Anterior cingulate cortex (tissue), 58 donors: ENCODE measurements around the gene ASPHD1.
"Not testable (repeated sequence)": the region's sequence is repeated elsewhere in the genome, so short reads cannot be mapped to it uniquely, and the experiment has no call there.

Source experiments
- DNase-seq, 58 donors: peaks; one replicate each; lab custom pipeline; 2025; lab: John Stamatoyannopoulos, UW

The ASPHD1 gene, protein sequence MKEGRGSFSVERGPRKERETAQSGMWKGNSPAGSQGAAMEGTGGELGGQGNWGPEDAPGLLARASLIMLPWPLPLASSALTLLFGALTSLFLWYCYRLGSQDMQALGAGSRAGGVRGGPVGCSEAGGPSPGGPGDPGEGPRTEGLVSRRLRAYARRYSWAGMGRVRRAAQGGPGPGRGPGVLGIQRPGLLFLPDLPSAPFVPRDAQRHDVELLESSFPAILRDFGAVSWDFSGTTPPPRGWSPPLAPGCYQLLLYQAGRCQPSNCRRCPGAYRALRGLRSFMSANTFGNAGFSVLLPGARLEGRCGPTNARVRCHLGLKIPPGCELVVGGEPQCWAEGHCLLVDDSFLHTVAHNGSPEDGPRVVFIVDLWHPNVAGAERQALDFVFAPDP

DNA sequence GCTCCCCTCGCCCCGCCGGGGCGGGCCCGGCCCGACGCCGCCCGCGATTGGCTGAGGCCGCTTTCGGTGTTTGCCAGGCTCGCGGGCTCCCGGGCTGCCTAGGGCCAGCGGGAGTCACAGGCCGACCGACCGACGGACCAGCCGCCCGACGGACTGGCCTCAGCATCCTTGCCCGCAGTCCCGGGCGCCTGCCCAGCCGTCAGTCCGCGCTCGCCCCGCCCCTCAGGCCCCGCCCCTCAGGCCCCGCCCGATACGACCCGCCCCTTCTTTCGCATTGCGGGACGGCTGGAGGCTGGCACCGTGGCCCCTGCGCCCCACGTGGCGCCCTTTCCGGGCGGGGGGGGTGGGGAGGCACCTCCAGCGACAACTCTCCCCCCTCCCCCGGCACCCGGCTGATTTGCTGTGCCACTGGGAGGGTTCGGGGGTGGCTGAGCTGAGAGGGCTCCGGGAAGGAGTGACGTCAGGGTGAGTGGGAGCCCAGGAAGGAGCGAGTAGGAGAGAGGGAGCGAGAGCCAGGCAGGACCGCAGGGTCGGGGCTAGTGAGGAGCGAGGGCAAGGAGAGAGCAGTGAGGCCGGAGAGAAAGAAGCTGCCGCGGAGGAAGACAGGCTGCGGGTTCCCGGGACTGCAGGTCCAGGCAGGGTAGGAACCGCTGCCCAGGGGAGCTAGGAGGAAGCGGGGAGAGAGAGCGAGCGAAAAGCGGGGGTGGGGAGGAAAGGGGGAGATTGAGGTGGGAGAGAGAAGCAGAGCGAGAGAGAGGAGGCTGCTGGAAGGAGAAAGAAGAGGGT, at the start of gene ASPHD1:
ASPHD1 (plus strand) TSS at position 387 of the 786 bp plus-strand sequence. CDS start 484 bp downstream, outside the sequence.
- DNase-seq, result peak in 57 of 58 donors; percentile 54 to 97 (median 86)

DNA sequence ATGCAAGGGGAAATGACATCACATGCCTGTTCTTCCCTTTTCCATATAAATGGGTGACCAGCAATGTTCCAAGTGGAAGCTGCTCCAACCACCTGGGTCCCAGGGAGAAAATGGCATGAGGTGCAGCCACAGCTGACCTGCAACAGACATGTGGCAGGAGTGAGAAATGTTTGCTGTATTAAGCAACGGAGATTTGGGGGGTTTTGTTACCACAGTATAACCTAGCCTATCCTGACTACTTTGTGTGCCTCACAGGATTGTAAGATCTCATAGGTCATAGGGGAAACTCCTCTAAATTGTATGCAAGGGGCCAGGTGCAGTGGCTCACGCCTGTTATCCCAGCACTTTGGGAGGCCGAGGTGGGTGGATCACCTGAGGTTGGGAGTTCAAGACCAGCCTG, 49.3 kb upstream of the ASPHD1 start:
- no peak for DNase-seq

DNA sequence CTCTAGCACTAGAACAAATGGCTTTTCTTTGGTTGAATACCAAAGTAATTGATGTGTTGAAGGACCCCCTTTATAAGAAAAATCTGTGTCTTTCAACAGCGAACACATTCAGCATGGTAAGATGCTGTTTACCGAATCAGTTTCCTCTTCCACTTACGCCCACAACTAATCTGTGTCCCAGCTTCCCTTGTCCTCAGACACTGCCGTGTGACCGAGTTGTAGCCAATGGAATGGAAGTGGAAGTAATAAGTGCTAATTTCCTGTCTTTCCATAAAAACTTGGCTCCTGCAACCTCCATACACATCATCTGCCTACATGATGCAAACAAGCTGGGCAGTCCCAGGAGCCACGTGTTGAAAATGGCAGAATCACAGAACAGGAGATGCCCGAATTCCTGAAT, 47.6 kb upstream of the ASPHD1 start:
- peak in 4 of 58 donors; percentile 4 to 34 (median 12) for DNase-seq

DNA sequence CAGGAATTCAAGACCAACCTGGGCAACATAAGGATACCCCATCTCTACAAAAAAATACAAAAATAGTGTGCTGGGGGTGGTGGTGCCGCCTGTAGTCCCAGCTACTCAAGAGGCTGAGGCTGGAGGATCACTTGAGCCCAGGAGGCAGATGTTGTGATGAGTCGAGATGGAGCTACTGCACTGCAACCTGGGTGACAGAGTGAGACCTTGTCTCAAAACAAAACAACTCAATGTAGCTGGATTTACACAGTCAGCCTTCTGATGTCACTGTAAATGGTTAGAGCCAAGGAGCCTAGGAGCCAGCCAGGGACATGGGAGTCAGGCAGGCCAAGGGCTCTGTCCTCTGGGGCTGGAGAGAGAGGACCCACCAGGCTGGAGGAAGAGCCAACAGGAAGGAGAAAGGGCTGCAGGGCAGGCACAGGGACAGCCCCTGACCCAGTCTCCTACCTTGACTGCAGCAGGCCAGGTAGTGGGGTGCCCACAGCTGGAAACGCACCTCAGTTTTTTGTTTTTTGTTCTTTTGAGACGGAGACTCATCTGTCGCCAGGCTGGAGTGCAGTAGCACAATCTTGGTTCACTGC, 45.7 kb upstream of the ASPHD1 start:
- DNase-seq, result no peak

DNA sequence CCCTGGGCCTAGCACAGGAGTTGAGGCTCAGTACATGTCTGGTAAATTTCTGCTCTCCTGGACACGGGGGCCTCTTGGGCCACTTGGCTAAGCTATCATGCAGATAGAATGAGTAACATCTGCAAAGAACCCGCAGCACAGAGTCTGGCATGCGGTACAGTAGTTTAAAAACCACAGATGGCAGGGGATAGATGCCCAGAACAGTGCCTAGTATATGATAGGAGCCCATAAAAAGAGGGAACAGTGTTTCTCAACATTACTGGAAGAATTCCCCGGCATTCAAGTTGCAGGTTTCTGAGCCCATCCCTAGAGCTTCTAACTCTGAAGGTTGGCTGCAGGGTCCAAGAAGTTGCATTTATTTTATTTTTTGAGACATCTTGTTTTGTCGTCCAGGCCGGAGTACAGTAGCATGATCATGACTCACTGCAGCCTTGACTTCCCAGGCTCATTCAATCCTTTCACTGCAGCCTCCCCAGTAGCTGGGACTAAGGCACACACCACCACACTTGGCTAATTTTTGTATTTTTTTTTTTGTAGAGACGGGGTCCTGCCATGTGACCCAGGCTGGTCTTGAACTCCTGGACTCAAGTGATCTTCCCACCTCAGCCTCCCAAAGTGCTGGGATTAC, 43.0 kb upstream of the ASPHD1 start:
- peak in 5 of 58 donors; percentile 16 to 30 (median 17) for DNase-seq

DNA sequence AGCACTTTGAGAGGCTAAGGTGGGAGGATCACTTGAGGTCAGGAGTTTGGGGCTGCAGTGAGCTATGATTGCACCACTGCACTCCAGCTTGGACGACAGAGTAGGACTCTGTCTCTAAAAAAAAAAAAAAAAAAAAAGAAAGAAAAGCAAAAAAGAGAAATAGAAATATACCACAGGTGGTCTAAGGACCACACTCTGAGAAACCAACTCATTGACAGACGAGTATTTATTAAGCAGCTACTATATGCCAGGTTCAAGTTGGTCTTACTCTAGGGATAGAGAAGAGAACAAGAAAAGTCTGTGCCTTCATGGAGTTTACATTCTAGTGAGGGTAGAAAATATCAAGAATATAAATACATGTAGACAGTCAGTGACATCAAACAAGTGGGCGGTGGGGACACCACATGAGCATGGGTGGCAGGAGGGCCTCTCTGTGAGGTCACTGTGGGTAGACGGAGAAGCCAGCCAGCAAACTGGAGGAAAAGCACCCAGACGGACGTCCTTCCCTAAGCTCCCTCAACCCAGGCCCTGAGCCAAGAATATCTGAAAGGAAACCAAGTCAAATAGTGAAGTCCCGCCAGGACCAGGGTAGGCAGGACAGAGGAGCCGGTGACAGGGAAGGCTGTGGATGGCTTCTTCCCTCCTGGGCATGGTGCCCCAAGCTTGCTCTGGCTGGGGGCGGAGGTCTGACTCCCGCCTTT, 42.0 kb upstream of the ASPHD1 start:
- no peak for DNase-seq

DNA sequence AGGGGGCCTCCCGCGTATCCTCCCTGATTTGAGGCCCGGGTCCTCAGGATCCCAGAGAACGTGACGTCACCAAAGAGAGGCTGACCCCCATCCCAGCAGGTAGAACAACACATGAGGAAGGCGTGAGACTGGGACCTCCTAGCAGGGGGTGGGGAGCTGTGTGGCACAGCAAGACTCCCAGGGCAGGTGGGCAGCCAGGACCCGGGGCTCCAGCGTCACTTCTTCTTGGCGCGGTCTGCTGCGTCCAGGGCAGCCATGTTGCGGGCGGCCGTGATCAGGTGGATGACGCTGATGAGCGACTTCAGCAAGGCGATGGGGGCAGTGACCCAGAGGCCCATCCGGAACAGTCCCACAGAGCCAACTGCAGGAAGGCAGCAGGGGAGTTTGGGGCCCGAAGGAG, 41.3 kb upstream of the ASPHD1 start:
- DNase-seq, result no peak

DNA sequence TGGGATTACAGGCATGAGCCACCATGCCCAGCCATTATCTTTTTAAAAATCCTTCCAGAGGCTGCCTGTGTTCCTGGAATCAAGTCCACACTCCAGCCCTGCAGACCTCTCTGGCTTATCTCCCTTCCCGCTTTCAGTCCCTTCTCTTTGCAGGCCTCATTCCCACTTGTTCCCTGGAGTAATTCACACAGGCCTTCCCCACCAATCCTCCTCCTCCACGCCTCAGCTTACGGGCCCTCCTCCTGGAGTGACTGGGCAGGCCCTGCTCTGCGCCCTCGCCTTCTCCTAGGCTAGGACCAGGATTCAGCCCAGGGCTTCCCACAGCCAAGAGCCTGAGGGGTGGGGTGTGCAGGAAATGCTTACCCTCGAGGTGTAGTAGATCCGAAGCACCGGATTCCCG, 40.1 kb upstream of the ASPHD1 start:
- DNase-seq, result no peak

DNA sequence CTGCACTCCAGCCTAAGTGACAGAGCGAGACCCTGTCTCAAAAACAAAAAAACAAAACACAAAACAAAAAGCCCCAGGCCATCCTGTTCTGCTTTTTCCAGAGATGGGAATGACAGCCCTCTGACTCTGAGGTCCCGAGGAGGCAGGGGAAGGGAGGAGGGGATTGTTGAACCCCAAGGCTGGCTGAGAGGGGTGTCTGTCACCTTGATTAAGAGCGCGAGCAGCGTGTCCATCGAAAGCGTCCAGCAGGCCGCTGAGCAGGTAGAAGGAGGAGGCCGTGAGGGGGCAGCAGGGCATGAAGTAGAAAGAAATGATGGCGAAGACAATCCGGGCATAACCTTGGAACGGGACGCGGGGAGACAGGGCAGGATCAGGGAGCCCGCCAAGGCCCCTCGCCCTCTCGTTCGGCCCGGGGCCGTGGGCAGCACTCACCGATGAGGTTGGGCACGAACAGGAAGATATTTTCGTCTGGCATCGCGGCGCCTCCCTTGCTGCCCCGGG, 37.9 kb upstream of the ASPHD1 start:
- DNase-seq, result peak in 16 of 58 donors; percentile 10 to 57 (median 36)

DNA sequence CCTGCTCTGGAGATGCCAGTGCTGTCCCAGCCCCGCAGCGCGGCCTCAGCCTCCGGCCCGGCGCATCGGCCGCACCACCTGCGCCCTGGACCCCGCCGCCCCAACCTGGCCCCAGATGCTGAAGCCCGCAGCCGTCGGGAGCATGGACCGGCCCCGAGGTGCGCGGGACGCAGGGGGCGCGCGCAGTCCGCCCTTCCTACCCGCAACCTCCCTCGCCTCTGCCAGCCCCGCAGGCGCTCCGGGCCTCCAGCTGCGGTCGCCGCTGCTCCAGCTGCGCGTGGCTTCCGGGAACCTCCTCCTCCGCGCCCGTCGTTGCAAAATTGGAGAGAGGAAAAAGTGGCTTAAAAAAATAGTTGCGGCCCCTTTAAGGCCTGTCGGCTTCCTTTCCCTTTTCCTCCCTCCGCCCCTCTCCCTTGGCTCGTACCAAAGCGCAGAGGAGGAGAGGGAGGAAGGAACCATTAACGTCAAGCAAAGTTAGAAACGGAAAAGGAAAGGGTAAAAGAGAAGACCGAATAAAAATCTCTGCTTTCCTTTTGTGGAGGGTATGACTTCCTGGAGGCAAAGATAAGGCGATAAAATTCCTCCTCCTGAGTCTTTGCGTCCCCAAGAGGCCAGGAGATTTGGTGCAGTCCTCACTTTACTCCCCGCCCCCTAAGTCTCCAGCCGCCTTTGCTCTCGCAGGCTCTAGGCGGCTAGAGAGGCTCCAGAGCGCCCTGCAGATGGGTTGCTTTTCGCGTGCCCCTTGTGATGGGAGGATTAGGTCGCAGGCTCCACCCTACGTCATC, 37.2 kb upstream of the ASPHD1 start, which contains the start of gene CDIPT:
CDIPT (minus strand) TSS at position 343 of the 785 bp plus-strand sequence. CDS start 369 bp downstream, outside the sequence.
- peak; percentile 35 to 97 (median 91) for DNase-seq

DNA sequence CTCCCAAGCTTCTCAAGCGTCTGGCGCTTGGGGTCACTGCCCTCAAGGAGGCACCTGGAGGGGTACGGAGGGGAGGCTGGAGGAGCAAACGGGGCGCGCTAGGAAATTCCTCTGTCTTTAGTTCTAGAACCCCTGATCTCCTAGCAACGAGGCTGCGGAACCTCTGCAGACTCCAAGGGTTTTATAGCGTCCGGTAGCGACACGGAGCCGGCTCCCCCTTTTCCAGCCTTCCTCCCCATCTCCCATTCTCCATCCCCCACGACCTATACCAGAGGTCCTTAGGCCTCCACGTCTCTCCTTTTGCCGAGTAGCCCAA, 36.7 kb upstream of the ASPHD1 start:
- DNase-seq, result no peak

DNA sequence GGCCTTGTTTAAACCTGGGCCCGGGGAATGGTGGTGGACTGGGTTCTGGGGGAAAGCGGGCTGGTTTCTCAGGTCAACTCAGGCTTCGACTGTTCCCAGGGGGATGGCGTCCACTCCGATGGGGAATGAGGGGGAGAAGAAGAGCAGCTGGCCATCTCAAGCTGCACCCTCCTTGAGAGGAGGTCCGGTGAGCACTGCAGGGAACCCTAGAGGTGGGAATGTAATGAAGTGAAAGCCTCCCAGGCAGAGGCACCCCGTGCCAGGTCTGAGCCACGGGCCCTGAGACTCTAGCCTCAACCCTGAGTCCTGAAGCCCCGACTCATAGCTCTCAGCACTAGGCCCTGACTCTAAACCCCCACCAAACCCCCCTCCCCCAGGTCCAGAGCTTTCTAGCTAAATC, 36.1 kb upstream of the ASPHD1 start:
- DNase-seq, result no peak

DNA sequence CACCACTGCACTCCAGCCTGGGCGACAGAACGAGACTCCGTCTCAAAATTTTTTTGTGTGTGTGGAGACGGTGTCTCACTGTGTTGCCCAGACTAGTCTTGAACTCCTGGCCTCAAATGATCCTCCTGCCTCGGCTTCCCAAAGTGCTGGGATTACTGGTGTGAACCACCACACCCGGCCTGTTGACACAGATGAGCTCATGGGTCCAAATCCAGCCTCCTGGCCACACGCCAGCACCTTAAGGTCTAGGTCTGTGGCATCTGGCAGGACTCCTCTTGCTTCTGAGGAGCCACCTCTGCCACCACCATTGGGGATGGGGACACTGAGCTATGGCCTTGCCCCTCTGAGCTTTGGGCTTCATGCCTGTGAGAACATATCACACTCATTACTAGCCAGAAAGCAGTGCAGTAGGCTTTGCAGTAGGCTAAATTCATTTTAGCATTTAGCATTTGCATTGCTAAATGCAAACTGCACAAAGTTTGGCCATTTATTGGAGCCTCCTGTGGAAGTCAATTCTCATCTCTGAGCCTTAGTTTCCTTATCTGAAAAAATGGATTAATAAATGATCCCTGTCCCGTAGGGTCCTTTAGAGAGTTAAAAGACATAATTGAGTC, 31.8 kb upstream of the ASPHD1 start:
- DNase-seq, result no peak

DNA sequence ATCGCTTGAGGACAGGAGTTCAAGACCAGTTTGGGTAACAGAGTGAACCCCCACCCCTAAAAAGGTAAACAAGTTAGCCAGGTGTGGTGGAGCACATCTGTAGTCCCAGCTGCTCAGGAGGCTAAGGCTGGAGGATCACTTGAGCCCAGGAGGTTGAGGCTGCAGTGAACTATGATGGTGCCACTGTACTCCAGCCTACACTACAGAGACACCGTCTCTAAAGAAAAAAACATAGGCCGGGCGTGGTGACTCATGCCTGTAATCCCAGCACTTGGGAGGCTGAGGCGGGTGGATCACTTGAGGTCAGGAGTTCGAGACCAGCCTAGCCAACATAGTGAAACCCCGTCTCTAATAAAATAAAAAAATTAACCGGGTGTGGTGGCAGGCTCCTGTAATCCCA, 31.2 kb upstream of the ASPHD1 start:
- DNase-seq, result not testable (repeated sequence)

DNA sequence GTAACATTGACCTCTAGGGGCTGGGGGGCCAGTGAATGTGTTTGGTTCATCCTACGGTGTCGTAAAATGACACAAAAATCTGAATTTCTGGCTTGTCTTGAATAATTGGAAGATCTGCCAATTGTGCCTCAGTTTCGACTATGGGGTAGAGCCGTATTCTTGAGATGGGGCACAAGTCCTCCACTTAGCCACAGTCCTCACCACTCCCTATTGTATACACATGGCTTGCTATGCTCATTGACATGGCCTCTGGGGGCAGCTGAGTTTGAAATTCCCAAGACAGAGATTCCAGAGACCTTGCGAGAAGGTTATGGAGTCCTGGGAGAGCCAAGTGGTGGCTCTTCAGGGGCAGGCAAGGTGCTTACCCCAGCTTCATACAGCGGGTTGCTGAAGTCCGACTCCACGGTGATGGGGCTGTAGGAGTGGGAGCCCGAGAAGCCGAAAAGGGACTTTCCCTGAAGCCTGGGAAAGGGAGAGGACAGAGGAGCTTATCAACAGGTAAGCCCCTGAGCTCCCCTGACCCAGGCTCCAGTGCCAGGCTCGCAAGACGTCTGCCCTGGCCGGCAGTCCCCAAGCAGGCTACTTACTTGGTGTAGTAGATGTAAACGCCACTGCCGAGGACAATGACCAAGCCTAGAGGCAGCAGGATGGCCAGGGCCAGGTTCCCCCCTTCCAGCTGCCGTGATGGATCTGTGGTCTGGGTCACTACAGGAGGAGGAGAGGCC, 28.3 kb upstream of the ASPHD1 start:
- DNase-seq, result no peak

DNA sequence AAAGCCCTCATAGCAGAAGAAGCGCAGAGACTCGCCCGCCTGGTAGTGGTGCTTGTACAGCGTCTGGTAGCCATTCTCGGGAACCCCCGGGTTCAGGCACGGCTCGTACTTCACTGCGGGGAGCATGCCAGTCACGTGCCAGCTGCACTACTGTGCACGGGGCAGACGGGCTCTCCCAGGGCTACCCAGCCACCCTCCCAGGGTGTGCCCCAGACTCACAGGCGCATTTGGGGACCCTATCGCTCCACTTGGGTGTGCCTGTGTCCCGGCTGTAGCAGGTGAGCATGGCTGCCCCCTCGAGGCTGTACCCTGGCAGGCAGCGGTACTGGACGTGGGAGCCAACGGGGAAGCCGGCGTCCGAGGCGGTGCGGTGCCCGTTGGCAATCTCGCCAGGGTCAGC, 27.0 kb upstream of the ASPHD1 start:
- no peak for DNase-seq

DNA sequence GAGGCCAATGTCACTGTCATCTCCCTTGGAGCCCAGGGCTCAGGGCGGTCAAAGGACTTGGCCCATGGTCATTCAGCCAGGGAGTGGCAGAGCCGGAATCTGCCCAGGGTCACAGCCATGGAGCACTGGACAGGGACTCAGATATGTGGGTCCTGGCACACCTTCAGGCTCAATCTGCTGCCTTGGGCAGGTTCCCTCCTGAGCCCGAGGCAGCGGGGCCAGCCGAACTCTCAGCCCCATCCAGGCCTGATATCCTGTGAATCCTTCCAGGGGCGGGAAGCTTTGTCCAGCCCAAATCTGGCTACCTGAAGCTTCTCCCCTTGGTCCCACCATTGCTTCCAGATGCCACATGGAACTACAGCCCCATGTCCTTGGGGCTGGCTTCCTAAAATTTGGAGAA, 25.1 kb upstream of the ASPHD1 start:
- DNase-seq, result no peak

DNA sequence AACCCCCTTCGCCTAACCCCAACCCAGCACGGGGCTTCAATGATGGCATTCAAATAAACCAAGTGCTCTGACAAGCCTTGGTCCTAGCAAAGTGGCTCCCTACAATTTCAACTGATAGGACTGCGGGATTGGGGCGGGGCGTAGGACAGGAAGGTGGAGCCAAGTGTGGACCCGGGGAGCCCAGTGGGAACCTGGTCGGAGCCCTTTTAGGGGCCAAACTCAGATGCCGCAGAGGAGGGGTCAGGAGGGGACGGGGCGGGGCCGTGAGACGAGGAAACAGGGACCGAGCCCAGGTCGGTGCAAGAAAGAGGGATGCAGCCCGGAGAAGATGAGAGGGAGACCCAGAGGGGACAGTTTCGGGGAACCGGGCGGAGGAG, 24.1 kb upstream of the ASPHD1 start:
- no peak for DNase-seq
